Endothelial cell of umbilical vein (primary cell): ENCODE results near the gene TLE1. TPM values are rescaled to one million over a fixed set of nuclear protein-coding genes. Genes with fewer than 3 reads are reported as not detected.

Experiments used
- BruUV-seq: library from RNA; stranded (reverse); fragments of 400-500 nt; replicated peaks from 2 replicates; lab custom pipeline; 2021; lab: Mats Ljungman, UMichigan
- CTCF ChIA-PET: fragments of 300-600, 350-600 bp; sonication (Branson Sonifier 250); formaldehyde crosslinking; loops from one replicate; lab custom pipeline; 2021; ENCODE audit warnings: antibody characterized with exemption, inconsistent platforms; lab: Charles Lee
- POLR2A ChIA-PET: fragments of 300-600, 350-600 bp; sonication (Branson Sonifier 250); formaldehyde crosslinking; loops from one replicate; lab custom pipeline; 2021; ENCODE audit warnings: antibody characterized with exemption, inconsistent platforms; lab: Charles Lee
- DNase-seq: peaks from one replicate; pipeline ENCODE4 v3.0.0-alpha.2; 2011; ENCODE audit warnings: low read depth, low spot score
- FAIRE-seq: peaks from 2 replicates; lab custom pipeline; 2011; peaks lifted over from hg19 to GRCh38; lab: Jason Lieb, UNC
- H2AFZ ChIP-seq: 2 replicates; pipeline ENCODE4 v1.6.0; 2012; ENCODE audit warnings: low read depth, low read length, control low read depth, inconsistent platforms
- H3K27ac ChIP-seq: 2 replicates; pipeline ENCODE4 v1.5.1; 2011; ENCODE audit warnings: low read depth, mild to moderate bottlenecking, control low read depth, low read length, moderate library complexity; ENCODE audit not compliant: insufficient read depth
- H3K27me3 ChIP-seq, 2 experiments: 2 replicates each; pipeline versions ENCODE4 v1.6.0 to v1.6.1; 2011; ENCODE audit warnings: low read length in 2 of 2, mixed read lengths in 1 of 2; ENCODE audit not compliant: control insufficient read depth in 2 of 2, insufficient read depth in 2 of 2
- H3K36me3 ChIP-seq, 2 experiments: 2 replicates in 1 of 2; 3 replicates in 1 of 2; pipeline ENCODE4 v1.5.1; 2011; ENCODE audit warnings: low read length in 2 of 2, mild to moderate bottlenecking in 1 of 2, moderate library complexity in 1 of 2; ENCODE audit not compliant: control insufficient read depth in 2 of 2, insufficient read depth in 2 of 2; ENCODE audit errors: extremely low read depth in 1 of 2
- H3K4me1 ChIP-seq: 3 replicates; pipeline ENCODE4 v1.5.1; 2011; ENCODE audit warnings: mild to moderate bottlenecking, low read length; ENCODE audit not compliant: control insufficient read depth, insufficient read depth; ENCODE audit errors: extremely low read depth
- H3K4me2 ChIP-seq: 2 replicates; pipeline ENCODE4 v1.6.1; 2011; ENCODE audit warnings: low read length, control low read depth, mixed read lengths; ENCODE audit not compliant: insufficient read depth
- H3K4me3 ChIP-seq, 3 experiments: fragments of 200-600 bp in 1 of 3; sonication (generic), shearing (Covaris generic) in 1 of 3; replicated peaks in 1 of 3; 2 replicates each; pipeline ENCODE4 v1.5.1; 2011 to 2016; ENCODE audit warnings: control low read depth in 3 of 3, low read length in 3 of 3, mild to moderate bottlenecking in 2 of 3, inconsistent platforms in 1 of 3, low read depth in 1 of 3, moderate library complexity in 1 of 3; ENCODE audit not compliant: insufficient read depth in 1 of 3
- H3K79me2 ChIP-seq: 2 replicates; pipeline ENCODE4 v1.6.0; 2012; ENCODE audit warnings: low read length, inconsistent platforms; ENCODE audit not compliant: control insufficient read depth, insufficient read depth
- H3K9ac ChIP-seq: replicated peaks from 2 replicates; pipeline ENCODE3; 2011; ENCODE audit warnings: low read length, control low read depth; ENCODE audit not compliant: insufficient read depth; ENCODE audit errors: extremely low read depth
- H3K9me1 ChIP-seq: replicated peaks from 3 replicates; pipeline ENCODE4 v1.6.0; 2011; ENCODE audit warnings: mild to moderate bottlenecking, low read length; ENCODE audit not compliant: control insufficient read depth, insufficient read depth; ENCODE audit errors: extremely low read depth
- H3K9me3 ChIP-seq: replicated peaks from 2 replicates; pipeline ENCODE4 v1.5.1; 2012; ENCODE audit warnings: low read length, inconsistent platforms; ENCODE audit not compliant: control insufficient read depth, insufficient read depth
- H4K20me1 ChIP-seq: replicated peaks from 2 replicates; pipeline ENCODE3; 2011; ENCODE audit warnings: mild to moderate bottlenecking, low read length; ENCODE audit not compliant: control insufficient read depth, insufficient read depth; ENCODE audit errors: extremely low read depth
- CTCF ChIP-seq, 2 donors: IDR thresholded peaks; 1 replicate in 1 of 2; 2 replicates in 1 of 2; pipeline ENCODE4 v1.5.1; 2011; ENCODE audit warnings: low read length in 2 of 2, mild to moderate bottlenecking in 2 of 2, moderate library complexity in 2 of 2, control low read depth in 1 of 2, inconsistent platforms in 1 of 2, low read depth in 1 of 2; ENCODE audit not compliant: insufficient read depth in 1 of 2; ENCODE audit errors: extremely low read depth in 1 of 2
- FOS ChIP-seq: IDR thresholded peaks from 2 replicates; pipeline ENCODE4 v1.6.1; 2011; ENCODE audit warnings: mild to moderate bottlenecking, low read length, moderate library complexity, borderline replicate concordance; ENCODE audit not compliant: insufficient read depth
- POLR2A ChIP-seq: IDR thresholded peaks from 2 replicates; pipeline ENCODE4 v1.6.1; 2012; ENCODE audit warnings: low read depth, mild to moderate bottlenecking, control low read depth, low read length
- POLR2AphosphoS5 ChIP-seq: IDR thresholded peaks from 2 replicates; pipeline ENCODE4 v1.6.1; 2012; ENCODE audit warnings: low read depth, mild to moderate bottlenecking, control low read depth, low read length, moderate library complexity; ENCODE audit not compliant: insufficient read depth
- dilution Hi-C: fragments of 300-500 bp; cut with MboI; formaldehyde crosslinking; loops from one replicate; pipeline ENCODE4 v1.15.0; 2019; ENCODE audit warnings: low sequenced_read_pairs; ENCODE audit not compliant: extremely low pct_ligation_motif_present
- intact Hi-C: fragments of 100-400 bp; cut with micrococcal nuclease; formaldehyde crosslinking; loops from one replicate; pipeline ENCODE4 v1.10.0; 2022
- polyA plus RNA-seq, 4 experiments: library from polyadenylated mRNA; depleted of rRNA in 3 of 4; stranded (reverse) in 3 of 4; unstranded in 1 of 4; fragments of >200 nt; gene quantifications; 2 replicates each; pipeline versions ENCODE4 v1.2.1 to v1.2.3, GENCODE V29; 2011 to 2012; ENCODE audit warnings: missing spikeins in 1 of 4
- total RNA-seq: library from RNA; stranded (reverse); gene quantifications from 2 replicates; pipeline ENCODE4 v1.2.3, GENCODE V29; 2021

The TLE1 gene
- total and polyA plus RNA-seq, 2 donors (not counting 3 experiments of a cell fraction or from before 2014, with no cell fraction given) = 55.0 to 58.2 TPM

- BruUV-seq = no TSS peak
- no peaks in the 10 kb centered on the region for H4K20me1 ChIP-seq
- TF ChIP-seq POLR2A = no peak
- no peak for TF ChIP-seq POLR2AphosphoS5
- no peak for TF ChIP-seq CTCF (IDR thresholded peaks at IDR 0.05; ENCODE audit: extremely low read depth in 1 of 2, insufficient read depth in 1 of 2, low read depth in 1 of 2, low read length in 2 of 2)
- no peak for TF ChIP-seq FOS
- CTCF ChIA-PET = interaction anchor here (1.1 kb wide), 1 partner anchor 8 kb away, joined by 3 read pairs; no protein-coding TSS in a partner anchor
- no peak overlapping the region for H2AFZ ChIP-seq
- FAIRE-seq (no peak), DNase-seq (no peak)
- intact Hi-C loops = no loop called here
- no peak overlapping the region for H3K9ac ChIP-seq
- H3K79me2 ChIP-seq = no peaks in the 10 kb centered on the region
- no peaks in the 10 kb centered on the region for H3K4me1 ChIP-seq
- H3K27me3 ChIP-seq = no peaks in the 10 kb centered on the region
- peaks cover 31 to 38% of the 10 kb centered on the region in 2 experiments for H3K36me3 ChIP-seq
- POLR2A ChIA-PET = no interaction called here
- no peak overlapping the region for H3K27ac ChIP-seq
- H3K9me3 ChIP-seq = no peaks in the 10 kb centered on the region
- dilution Hi-C loops = no loop called here
- no peaks in the 10 kb centered on the region for H3K9me1 ChIP-seq
- H3K4me3 ChIP-seq = no peak overlapping the region
- H3K4me2 ChIP-seq = no peak overlapping the region
Measured at GRCh38 chr9:81611664-81612063, 77.7 kb downstream of the TLE1 start.

GRCh38 chr9:81610740-81611107 lies 78.6 kb downstream of the TLE1 start:
- DNase-seq (no peak), FAIRE-seq (no peak)
- H2AFZ ChIP-seq = no peak overlapping the region
- no peak overlapping the region for H3K4me3 ChIP-seq
- no peaks in the 10 kb centered on the region for H3K4me1 ChIP-seq
- no TSS peak for BruUV-seq
- no peak for TF ChIP-seq CTCF (IDR thresholded peaks at IDR 0.05; ENCODE audit: extremely low read depth in 1 of 2, insufficient read depth in 1 of 2, low read depth in 1 of 2, low read length in 2 of 2)
- no peaks in the 10 kb centered on the region for H3K9me1 ChIP-seq
- H4K20me1 ChIP-seq = no peaks in the 10 kb centered on the region
- intact Hi-C loops (no loop called here), dilution Hi-C loops (no loop called here)
- CTCF ChIA-PET = interaction anchor here (1.1 kb wide), 1 partner anchor 9 kb away, joined by 3 read pairs; no protein-coding TSS in a partner anchor
- POLR2A ChIA-PET = no interaction called here
- peaks cover 29 to 38% of the 10 kb centered on the region in 2 experiments for H3K36me3 ChIP-seq
- no peak overlapping the region for H3K27ac ChIP-seq
- no peak overlapping the region for H3K9ac ChIP-seq
- H3K27me3 ChIP-seq = no peaks in the 10 kb centered on the region
- no peaks in the 10 kb centered on the region for H3K9me3 ChIP-seq
- no peak overlapping the region for H3K4me2 ChIP-seq
- H3K79me2 ChIP-seq = no peaks in the 10 kb centered on the region
